ENCODE results near the gene COL23A1. TPM values are rescaled to one million over a fixed set of nuclear protein-coding genes. Genes with fewer than 3 reads are reported as not detected.

COL23A1 gene
- total RNA-seq, 1 experiment from 2014 or later: 0.18 TPM

DNA sequence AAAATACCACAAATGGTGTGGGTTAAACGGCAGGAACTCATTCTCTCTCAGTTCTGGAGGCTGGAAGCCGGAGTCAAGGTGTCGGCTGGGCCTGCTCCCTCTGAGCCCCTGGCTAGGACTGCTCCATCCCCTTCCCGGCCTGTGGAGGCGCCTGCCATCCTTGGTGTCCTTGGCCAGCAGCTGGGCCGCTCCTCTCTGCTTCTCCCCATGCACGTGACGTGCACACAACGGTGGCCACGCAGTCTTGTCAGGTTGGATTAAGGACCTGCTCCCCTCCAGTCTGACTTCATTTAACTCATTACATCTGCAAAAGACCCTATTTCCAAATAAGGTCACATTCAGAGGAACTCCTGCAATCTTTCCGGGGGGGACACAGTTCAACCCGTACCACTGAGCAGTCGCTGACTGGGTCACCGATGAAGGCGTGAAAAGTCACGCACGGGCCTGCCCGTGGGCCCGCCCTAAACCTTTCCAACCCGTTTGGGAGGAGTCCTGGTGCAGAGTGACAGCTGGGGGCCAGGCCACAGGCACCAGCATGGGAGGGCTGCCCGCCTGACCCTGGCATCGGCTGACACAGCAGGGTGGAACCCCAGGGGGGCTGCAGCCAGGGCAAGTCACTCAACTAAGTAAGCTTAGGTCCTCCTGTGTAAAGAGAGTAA lies 135.2 kb downstream of the COL23A1 start:
- Mint-ChIP-seq H3K27ac (ENCODE audit: unreplicated experiment) (no peak overlapping the region), H3K9me3 (ENCODE audit: unreplicated experiment) (no peaks in the 10 kb centered on the region), H3K27me3 (ENCODE audit: insufficient read depth, unreplicated experiment) (peaks cover 4% of the 10 kb centered on the region), H3K4me3 (ENCODE audit: unreplicated experiment) (no peak overlapping the region), H3K4me1 (ENCODE audit: low read depth, unreplicated experiment) (no peaks in the 10 kb centered on the region), H3K36me3 (ENCODE audit: insufficient read depth, unreplicated experiment) (no peaks in the 10 kb centered on the region)
- H3K9me3 ChIP-seq: no peaks in the 10 kb centered on the region
- H3K4me1 ChIP-seq: no peaks in the 10 kb centered on the region
- intact Hi-C loops (cut with micrococcal nuclease; ENCODE audit: unreplicated experiment): no loop called here
- no TSS peak for BruUV-seq (replicated peaks)
- DNase-seq: no peak
- H3K36me3 ChIP-seq (ENCODE audit: control insufficient read depth, insufficient read depth, low read length): no peaks in the 10 kb centered on the region
- H3K27me3 ChIP-seq (replicated peaks; ENCODE audit: control insufficient read depth, insufficient read depth, low read length): no peaks in the 10 kb centered on the region; the same call in 1 of the 2 replicates
- ChIA-PET POLR2A (no interaction called here), CTCF (no interaction called here)
- no peak overlapping the region for H3K4me3 ChIP-seq (ENCODE audit: low read depth, low read length)
- TF ChIP-seq, protein P1, sequence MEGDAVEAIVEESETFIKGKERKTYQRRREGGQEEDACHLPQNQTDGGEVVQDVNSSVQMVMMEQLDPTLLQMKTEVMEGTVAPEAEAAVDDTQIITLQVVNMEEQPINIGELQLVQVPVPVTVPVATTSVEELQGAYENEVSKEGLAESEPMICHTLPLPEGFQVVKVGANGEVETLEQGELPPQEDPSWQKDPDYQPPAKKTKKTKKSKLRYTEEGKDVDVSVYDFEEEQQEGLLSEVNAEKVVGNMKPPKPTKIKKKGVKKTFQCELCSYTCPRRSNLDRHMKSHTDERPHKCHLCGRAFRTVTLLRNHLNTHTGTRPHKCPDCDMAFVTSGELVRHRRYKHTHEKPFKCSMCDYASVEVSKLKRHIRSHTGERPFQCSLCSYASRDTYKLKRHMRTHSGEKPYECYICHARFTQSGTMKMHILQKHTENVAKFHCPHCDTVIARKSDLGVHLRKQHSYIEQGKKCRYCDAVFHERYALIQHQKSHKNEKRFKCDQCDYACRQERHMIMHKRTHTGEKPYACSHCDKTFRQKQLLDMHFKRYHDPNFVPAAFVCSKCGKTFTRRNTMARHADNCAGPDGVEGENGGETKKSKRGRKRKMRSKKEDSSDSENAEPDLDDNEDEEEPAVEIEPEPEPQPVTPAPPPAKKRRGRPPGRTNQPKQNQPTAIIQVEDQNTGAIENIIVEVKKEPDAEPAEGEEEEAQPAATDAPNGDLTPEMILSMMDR (IDR thresholded peaks at IDR 0.05; ENCODE audit: insufficient read depth in 1 of 2, low read depth in 1 of 2, low read length in 1 of 2, severe bottlenecking in 1 of 2, unreplicated experiment in 1 of 2): no peak

DNA sequence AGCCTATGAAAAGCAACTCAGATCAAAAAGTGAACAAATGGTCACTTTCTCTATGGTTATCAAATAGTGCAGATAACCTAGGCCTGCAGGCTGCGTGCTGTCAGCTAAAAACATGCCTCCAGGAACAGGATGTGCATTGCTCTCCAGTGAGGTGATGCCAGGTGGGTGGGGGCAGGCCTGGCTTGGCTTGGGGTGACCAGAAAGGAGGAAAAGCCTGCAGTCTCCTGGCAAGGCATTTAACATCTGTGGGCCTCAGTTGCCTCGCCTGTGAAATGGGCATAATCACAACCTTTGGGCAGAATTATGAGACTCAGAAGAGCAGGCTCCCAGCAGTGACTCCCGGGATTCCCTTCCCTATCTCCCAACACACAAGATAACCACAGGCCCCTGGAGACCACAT lies 135.9 kb downstream of the COL23A1 start:
- H3K4me1 ChIP-seq: no peaks in the 10 kb centered on the region
- no peak overlapping the region for H3K4me3 Mint-ChIP-seq (ENCODE audit: unreplicated experiment)
- no peak for DNase-seq
- no peaks in the 10 kb centered on the region; the same call in 1 of the 2 replicates for H3K27me3 ChIP-seq (replicated peaks; ENCODE audit: control insufficient read depth, insufficient read depth, low read length)
- peaks cover 5% of the 10 kb centered on the region for H3K27me3 Mint-ChIP-seq (ENCODE audit: insufficient read depth, unreplicated experiment)
- ChIA-PET POLR2A (no interaction called here), CTCF (no interaction called here)
- H3K36me3 Mint-ChIP-seq (ENCODE audit: insufficient read depth, unreplicated experiment): no peaks in the 10 kb centered on the region
- TF ChIP-seq, protein P1 (IDR thresholded peaks at IDR 0.05; ENCODE audit: insufficient read depth in 1 of 2, low read depth in 1 of 2, low read length in 1 of 2, severe bottlenecking in 1 of 2, unreplicated experiment in 1 of 2): no peak
- H3K4me1 Mint-ChIP-seq (ENCODE audit: low read depth, unreplicated experiment): no peaks in the 10 kb centered on the region
- intact Hi-C loops (cut with micrococcal nuclease; ENCODE audit: unreplicated experiment): no loop called here
- no peak overlapping the region for H3K27ac Mint-ChIP-seq (ENCODE audit: unreplicated experiment)
- no TSS peak for BruUV-seq (replicated peaks)
- H3K9me3 Mint-ChIP-seq (ENCODE audit: unreplicated experiment): no peaks in the 10 kb centered on the region
- H3K36me3 ChIP-seq (ENCODE audit: control insufficient read depth, insufficient read depth, low read length): no peaks in the 10 kb centered on the region
- no peak overlapping the region for H3K4me3 ChIP-seq (ENCODE audit: low read depth, low read length)
- no peaks in the 10 kb centered on the region for H3K9me3 ChIP-seq

DNA sequence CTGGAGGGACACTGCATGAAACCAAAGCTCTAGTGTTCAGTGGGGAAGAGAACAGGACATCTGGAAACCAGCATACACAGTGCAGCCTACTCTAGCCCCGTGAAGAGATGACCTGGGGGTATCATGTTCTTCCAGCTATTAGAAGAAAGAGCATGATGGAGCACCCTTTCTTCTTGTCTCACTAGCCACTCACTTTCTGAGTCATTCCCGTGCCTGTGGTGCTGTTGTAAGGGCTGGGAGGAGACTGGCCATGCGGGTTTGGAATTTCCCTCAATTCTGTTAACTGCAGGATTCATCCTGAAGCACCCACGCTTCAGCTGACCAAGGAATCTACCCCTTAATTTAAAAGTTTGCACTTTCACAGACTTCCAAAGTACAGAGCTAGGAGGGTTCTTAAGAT lies 137.0 kb downstream of the COL23A1 start:
- peaks cover 5% of the 10 kb centered on the region for H3K27me3 Mint-ChIP-seq (ENCODE audit: insufficient read depth, unreplicated experiment)
- H3K9me3 Mint-ChIP-seq (ENCODE audit: unreplicated experiment): no peaks in the 10 kb centered on the region
- no peaks in the 10 kb centered on the region; the same call in 1 of the 2 replicates for H3K27me3 ChIP-seq (replicated peaks; ENCODE audit: control insufficient read depth, insufficient read depth, low read length)
- ChIA-PET POLR2A (interaction anchor here (0.7 kb wide), 1 partner anchor 40 kb away, joined by 5 read pairs; no protein-coding TSS in a partner anchor), CTCF (interaction anchor here (0.6 kb wide), 2 partner anchors 173 to 951 kb away, joined by 3 read pairs; no protein-coding TSS in a partner anchor)
- H3K27ac Mint-ChIP-seq (ENCODE audit: unreplicated experiment): no peak overlapping the region
- no peak overlapping the region for H3K4me3 Mint-ChIP-seq (ENCODE audit: unreplicated experiment)
- no TSS peak for BruUV-seq (replicated peaks)
- no peak for DNase-seq
- no peaks in the 10 kb centered on the region for H3K4me1 Mint-ChIP-seq (ENCODE audit: low read depth, unreplicated experiment)
- no peaks in the 10 kb centered on the region for H3K36me3 ChIP-seq (ENCODE audit: control insufficient read depth, insufficient read depth, low read length)
- TF ChIP-seq, protein P1 (IDR thresholded peaks at IDR 0.05; ENCODE audit: insufficient read depth in 1 of 2, low read depth in 1 of 2, low read length in 1 of 2, severe bottlenecking in 1 of 2, unreplicated experiment in 1 of 2): no peak
- no peaks in the 10 kb centered on the region for H3K9me3 ChIP-seq
- no peaks in the 10 kb centered on the region for H3K36me3 Mint-ChIP-seq (ENCODE audit: insufficient read depth, unreplicated experiment)
- H3K4me1 ChIP-seq: no peaks in the 10 kb centered on the region
- no peak overlapping the region for H3K4me3 ChIP-seq (ENCODE audit: low read depth, low read length)
- intact Hi-C loops (cut with micrococcal nuclease; ENCODE audit: unreplicated experiment): no loop called here

Measured in Caco-2 (cell line).